IMR-90 (cell line): ENCODE measurements around the gene NUP43. TPM values are rescaled to one million over a fixed set of nuclear protein-coding genes. Genes with fewer than 3 reads are reported as not detected.
A peak's percentile ranks its signal among the peaks of the same experiment; 100 is the strongest.

Experiments used
- ATAC-seq: fragments of 200-7000 bp; cut with Tn5 transposase; 2 replicates; pipeline ENCODE4 v1.9.1; 2020; ENCODE audit warnings: low read depth, mild to moderate bottlenecking, moderate library complexity
- BruUV-seq: library from RNA; stranded (reverse); fragments of 400-500 nt; replicated peaks from 2 replicates; lab custom pipeline; 2021; lab: Mats Ljungman, UMichigan
- CTCF ChIA-PET: fragments of 300-600 bp; formaldehyde crosslinking; extraction: SDS; loops from one replicate; lab custom pipeline; 2021; ENCODE audit warnings: antibody characterized with exemption; lab: Yijun Ruan, JAX
- POLR2A ChIA-PET: fragments of 300-600 bp; sonication (Branson Sonifier 250); formaldehyde crosslinking; loops from one replicate; lab custom pipeline; 2022; ENCODE audit warnings: antibody characterized with exemption; ENCODE audit not compliant: unreplicated experiment; lab: Charles Lee
- DNase-seq: peaks from one replicate; pipeline ENCODE4 v3.0.0; 2013
- H2AFZ ChIP-seq: replicated peaks from 2 replicates; pipeline ENCODE3; 2013; ENCODE audit warnings: low read length, mild to moderate bottlenecking; ENCODE audit not compliant: poor library complexity
- H2AK5ac ChIP-seq: 2 replicates; pipeline ENCODE4 v1.6.1; 2013; ENCODE audit warnings: low read depth, low read length, inconsistent platforms
- H2AK9ac ChIP-seq: replicated peaks from 2 replicates; pipeline ENCODE3; 2013; ENCODE audit warnings: mild to moderate bottlenecking, low read depth, low read length, moderate library complexity; ENCODE audit not compliant: poor library complexity
- H2BK120ac ChIP-seq: 2 replicates; pipeline ENCODE4 v1.6.1; 2013; ENCODE audit warnings: low read depth, low read length, inconsistent platforms
- H2BK15ac ChIP-seq: 3 replicates; pipeline ENCODE4 v1.6.1; 2013; ENCODE audit warnings: low read depth, low read length, inconsistent platforms
- H2BK20ac ChIP-seq: 2 replicates; pipeline ENCODE4 v1.6.1; 2013; ENCODE audit warnings: low read depth, mild to moderate bottlenecking, inconsistent platforms, low read length, moderate library complexity
- H2BK5ac ChIP-seq: 2 replicates; pipeline ENCODE4 v1.6.1; 2013; ENCODE audit warnings: mild to moderate bottlenecking, low read depth, low read length, inconsistent platforms; ENCODE audit not compliant: poor library complexity, severe bottlenecking
- H3K14ac ChIP-seq: replicated peaks from 2 replicates; pipeline ENCODE4 v1.6.1; 2013; ENCODE audit warnings: low read depth, low read length, inconsistent platforms
- H3K18ac ChIP-seq: 2 replicates; pipeline ENCODE4 v1.6.1; 2013; ENCODE audit warnings: low read depth, low read length, control low read depth
- H3K23ac ChIP-seq: 2 replicates; pipeline ENCODE4 v1.6.1; 2013; ENCODE audit warnings: low read depth, low read length, inconsistent platforms
- H3K27ac ChIP-seq: 2 replicates; pipeline ENCODE4 v1.5.1; 2013; ENCODE audit warnings: mild to moderate bottlenecking, control low read depth, low read length; ENCODE audit not compliant: insufficient read depth
- H3K27me3 ChIP-seq: 2 replicates; pipeline ENCODE4 v1.6.1; 2013; ENCODE audit warnings: low read length; ENCODE audit not compliant: control insufficient read depth, insufficient read depth
- H3K36me3 ChIP-seq: 2 replicates; pipeline ENCODE4 v1.6.1; 2013; ENCODE audit warnings: low read length, mixed read lengths; ENCODE audit not compliant: control insufficient read depth, insufficient read depth
- H3K4ac ChIP-seq: 2 replicates; pipeline ENCODE4 v1.6.1; 2013; ENCODE audit warnings: low read depth, low read length, inconsistent platforms
- H3K4me1 ChIP-seq: 2 replicates; pipeline ENCODE4 v1.6.1; 2013; ENCODE audit warnings: low read length, mixed read lengths; ENCODE audit not compliant: control insufficient read depth, insufficient read depth
- H3K4me2 ChIP-seq: 2 replicates; pipeline ENCODE4 v1.6.1; 2013; ENCODE audit warnings: low read depth, mild to moderate bottlenecking, control low read depth, low read length, moderate library complexity
- H3K4me3 ChIP-seq: 2 replicates; pipeline ENCODE4 v1.5.1; 2013; ENCODE audit warnings: low read depth, mild to moderate bottlenecking, control low read depth, low read length, moderate library complexity; ENCODE audit not compliant: insufficient read depth
- H3K56ac ChIP-seq: 2 replicates; pipeline ENCODE4 v1.6.1; 2013; ENCODE audit warnings: low read length, inconsistent platforms; ENCODE audit not compliant: insufficient read depth; ENCODE audit errors: extremely low read depth
- H3K79me1 ChIP-seq, 2 experiments: 2 replicates each; pipeline ENCODE4 v1.6.1; 2013; ENCODE audit warnings: low read length in 2 of 2, inconsistent platforms in 1 of 2, low read depth in 1 of 2
- H3K9ac ChIP-seq: 2 replicates; pipeline ENCODE4 v1.6.1; 2013; ENCODE audit warnings: low read depth, low read length, control low read depth
- H3K9me1 ChIP-seq: 2 replicates; pipeline ENCODE4 v1.6.1; 2013; ENCODE audit warnings: low read length, inconsistent platforms; ENCODE audit not compliant: insufficient read depth
- H3K9me3 ChIP-seq: 2 replicates; pipeline ENCODE4 v1.6.1; 2013; ENCODE audit warnings: low read length; ENCODE audit not compliant: control insufficient read depth, insufficient read depth
- H4K20me1 ChIP-seq: 2 replicates; pipeline ENCODE4 v1.6.1; 2013; ENCODE audit warnings: low read length, inconsistent platforms; ENCODE audit not compliant: insufficient read depth
- H4K5ac ChIP-seq: 2 replicates; pipeline ENCODE4 v1.6.1; 2013; ENCODE audit warnings: mild to moderate bottlenecking, low read depth, low read length, control low read depth
- H4K8ac ChIP-seq, 2 experiments: 2 replicates each; pipeline ENCODE4 v1.6.1; 2013; ENCODE audit warnings: low read depth in 2 of 2, low read length in 2 of 2, control low read depth in 1 of 2, inconsistent platforms in 1 of 2
- H4K91ac ChIP-seq: 2 replicates; pipeline ENCODE4 v1.6.1; 2013; ENCODE audit warnings: low read depth, low read length, inconsistent platforms; ENCODE audit not compliant: insufficient read depth
- CEBPB ChIP-seq: IDR thresholded peaks from 2 replicates; pipeline ENCODE4 v1.6.1; 2012; ENCODE audit warnings: low read depth, low read length, improper control_type of control experiment
- FOS ChIP-seq: fragments of 150-350 bp; IDR thresholded peaks from 2 replicates; pipeline ENCODE4 v1.6.1; 2016; ENCODE audit warnings: low read depth, low read length
- dilution Hi-C: fragments of 300-500 bp; cut with HindIII; formaldehyde crosslinking; loops from one replicate; pipeline ENCODE4 v1.14.3; 2018; ENCODE audit warnings: low sequenced_read_pairs; ENCODE audit not compliant: unreplicated experiment
- in situ Hi-C: fragments of 300-500 bp; cut with MboI; formaldehyde crosslinking; loops from 3 replicates; pipeline ENCODE4 v1.14.3; 2019; ENCODE audit warnings: low sequenced_read_pairs, inconsistent platforms, mixed read lengths
- intact Hi-C: fragments of 100-400 bp; cut with micrococcal nuclease; formaldehyde crosslinking; loops from 2 replicates; pipeline ENCODE4 v1.10.0; 2022
- polyA plus RNA-seq, 3 experiments: library from polyadenylated mRNA; depleted of rRNA; stranded (reverse); fragments of >200 nt; gene quantifications; 2 replicates each; pipeline ENCODE4 v1.2.3, GENCODE V29; 2012; ENCODE audit warnings: low replicate concordance in 1 of 3
- total RNA-seq: library from RNA; depleted of rRNA; stranded (reverse); fragments of >200 nt; gene quantifications from 2 replicates; pipeline ENCODE4 v1.2.3, GENCODE V29; 2012

The NUP43 gene
- total and polyA plus RNA-seq, 2 of the 4 experiments (the other 2 are of a cell fraction) = 14.2 to 40.5 TPM

DNA sequence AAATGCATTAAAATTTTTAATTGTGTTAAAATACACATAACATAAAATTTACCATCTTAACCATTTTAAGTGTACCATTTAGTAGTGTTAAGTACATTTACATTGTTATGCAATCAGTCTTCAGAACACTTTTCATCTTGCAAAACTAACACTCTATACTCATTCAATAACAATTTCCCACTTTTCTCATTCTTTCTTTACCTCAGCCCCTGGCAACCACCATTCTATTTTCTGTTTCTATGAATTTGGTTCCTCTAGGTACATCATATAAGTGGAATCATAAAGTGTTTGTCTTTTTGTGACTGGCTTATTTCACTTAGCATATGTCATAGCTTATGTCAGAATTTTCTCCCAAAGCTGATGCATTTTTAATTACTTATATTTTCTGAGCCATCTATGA is 35.4 kb upstream of the NUP43 start:
- CTCF ChIA-PET = no interaction called here
- dilution Hi-C loops = no loop called here

More for the DNA sequence above, 35.4 kb upstream of the NUP43 start:
- H2AK5ac ChIP-seq = no peak overlapping the region
- no peak overlapping the region for H3K18ac ChIP-seq
- H3K27ac ChIP-seq = no peak overlapping the region
- H3K4me1 ChIP-seq = no peaks in the 10 kb centered on the region
- H2BK20ac ChIP-seq = no peak overlapping the region
- peaks cover 8% of the 10 kb centered on the region for H3K36me3 ChIP-seq
- in situ Hi-C loops (no loop called here), intact Hi-C loops (no loop called here)
- no peak for ATAC-seq
- TF ChIP-seq CEBPB = 0 out of 2 replicates have a peak, but pooled peaks have one; percentile 14
- no peak for TF ChIP-seq FOS
- no TSS peak for BruUV-seq
- H3K14ac ChIP-seq = no peak overlapping the region
- no peak overlapping the region for H3K23ac ChIP-seq
- no peak overlapping the region for H3K4me3 ChIP-seq
- POLR2A ChIA-PET = no interaction called here
- no peak overlapping the region for H4K5ac ChIP-seq
- no peak overlapping the region for H3K9ac ChIP-seq
- no peak overlapping the region for H2AFZ ChIP-seq
- H2BK120ac ChIP-seq = no peak overlapping the region
- no peak overlapping the region for H4K91ac ChIP-seq
- no peak overlapping the region for H2BK5ac ChIP-seq
- H3K27me3 ChIP-seq = no peaks in the 10 kb centered on the region
- no peak overlapping the region for H4K8ac ChIP-seq
- DNase-seq = no peak
- H2AK9ac ChIP-seq = no peak overlapping the region
- H3K4ac ChIP-seq = no peak overlapping the region
- no peak overlapping the region for H3K4me2 ChIP-seq
- H3K56ac ChIP-seq = no peak overlapping the region
- H2BK15ac ChIP-seq = no peak overlapping the region
- H3K9me3 ChIP-seq = no peaks in the 10 kb centered on the region
- H4K20me1 ChIP-seq = no peaks in the 10 kb centered on the region
- H3K9me1 ChIP-seq = 0 out of 2 replicates have a peak, but pooled peaks cover 3% of the 10 kb centered on the region
- peaks cover 11 to 29% of the 10 kb centered on the region in 2 experiments for H3K79me1 ChIP-seq
